SK-N-SH (cell line): ENCODE results near the gene SMARCA2. TPM values are rescaled to one million over a fixed set of nuclear protein-coding genes. Genes with fewer than 3 reads are reported as not detected.
A peak's percentile ranks its signal among the peaks of the same experiment; 100 is the strongest.

Experiments used
- CTCF ChIA-PET: fragments of 300-600, 350-600 bp; formaldehyde crosslinking; extraction: SDS; loops from one replicate; lab custom pipeline; 2021; lab: Yijun Ruan, JAX
- POLR2A ChIA-PET: fragments of 350-600 bp; sonication (Branson Sonifier 250); formaldehyde crosslinking; extraction: SDS; loops from one replicate; lab custom pipeline; 2020; ENCODE audit warnings: antibody characterized with exemption, inconsistent platforms; lab: Yijun Ruan, JAX
- DNase-seq: peaks from one replicate; pipeline ENCODE4 v3.0.0; 2012
- H2AFZ ChIP-seq: fragments of 200-600 bp; sonication (generic); 2 replicates; pipeline ENCODE4 v1.8.1; 2016; ENCODE audit warnings: antibody characterized with exemption, mild to moderate bottlenecking, low read depth
- H3F3A ChIP-seq: fragments of 200-600 bp; sonication (generic); replicated peaks from 2 replicates; pipeline ENCODE3; 2016; ENCODE audit warnings: antibody characterized with exemption, mild to moderate bottlenecking; ENCODE audit not compliant: insufficient read depth
- H3K27ac ChIP-seq, 2 experiments: fragments of 200-500 bp in 1 of 2; fragments of 200-600 bp in 1 of 2; sonication (Bioruptor generic) in 1 of 2; sonication (generic), shearing (Covaris generic) in 1 of 2; 2 replicates each; pipeline versions ENCODE4 v1.5.1 to v1.6.1; 2014 to 2016; ENCODE audit warnings: low read depth in 2 of 2, inconsistent platforms in 1 of 2, low read length in 1 of 2, mild to moderate bottlenecking in 1 of 2, mixed read lengths in 1 of 2
- H3K27me3 ChIP-seq: fragments of 200-600 bp; sonication (generic), shearing (Covaris generic); 2 replicates; pipeline ENCODE4 v1.6.1; 2016; ENCODE audit warnings: mixed run types; ENCODE audit not compliant: insufficient read depth
- H3K36me3 ChIP-seq, 2 experiments: fragments of 200-500 bp in 1 of 2; fragments of 200-600 bp in 1 of 2; sonication (Bioruptor generic) in 1 of 2; sonication (generic) in 1 of 2; replicated peaks in 1 of 2; 2 replicates each; pipeline versions ENCODE3 to v1.5.1; 2014 to 2016; ENCODE audit warnings: low read length in 1 of 2, mild to moderate bottlenecking in 1 of 2; ENCODE audit not compliant: insufficient read depth in 2 of 2, control insufficient read depth in 1 of 2
- H3K4me1 ChIP-seq, 2 experiments: fragments of 200-500 bp in 1 of 2; fragments of 200-600 bp in 1 of 2; sonication (Bioruptor generic) in 1 of 2; sonication (generic), shearing (Covaris generic) in 1 of 2; 2 replicates each; pipeline versions ENCODE4 v1.5.1 to v1.6.1; 2014 to 2016; ENCODE audit warnings: low read depth in 1 of 2, low read length in 1 of 2, mixed run types in 1 of 2; ENCODE audit not compliant: insufficient read depth in 2 of 2, control insufficient read depth in 1 of 2
- H3K4me2 ChIP-seq: fragments of 200-600 bp; sonication (generic), shearing (Covaris generic); 2 replicates; pipeline ENCODE4 v1.6.1; 2017; ENCODE audit warnings: mixed run types
- H3K4me3 ChIP-seq, 2 experiments: fragments of 200-500 bp in 1 of 2; fragments of 200-600 bp in 1 of 2; sonication (Bioruptor generic) in 1 of 2; sonication (generic), shearing (Covaris generic) in 1 of 2; 2 replicates each; pipeline versions ENCODE4 v1.5.1 to v1.8.1; 2014 to 2016; ENCODE audit warnings: low read depth in 2 of 2, inconsistent platforms in 1 of 2, low read length in 1 of 2, mild to moderate bottlenecking in 1 of 2, mixed read lengths in 1 of 2, moderate library complexity in 1 of 2
- H3K79me2 ChIP-seq: fragments of 200-600 bp; sonication (generic); 2 replicates; pipeline ENCODE4 v1.8.1; 2017; ENCODE audit warnings: mild to moderate bottlenecking; ENCODE audit not compliant: insufficient read depth
- H3K9ac ChIP-seq: fragments of 200-600 bp; sonication (generic); 2 replicates; pipeline ENCODE4 v1.6.1; 2017; ENCODE audit warnings: mixed run types
- H3K9me2 ChIP-seq: fragments of 200-600 bp; sonication (generic); 2 replicates; pipeline ENCODE4 v1.6.1; 2017; ENCODE audit warnings: mixed run types
- H3K9me3 ChIP-seq: fragments of 200-600 bp; sonication (generic); 2 replicates; pipeline ENCODE4 v1.6.1; 2017; ENCODE audit warnings: mixed run types, mild to moderate bottlenecking, moderate library complexity
- H4K20me1 ChIP-seq: fragments of 200-600 bp; sonication (generic); 2 replicates; pipeline ENCODE4 v1.6.1; 2017; ENCODE audit warnings: mild to moderate bottlenecking, mixed run types; ENCODE audit not compliant: insufficient read depth
- CTCF ChIP-seq: fragments of 200-600 bp; sonication (generic); IDR thresholded peaks from 2 replicates; pipeline ENCODE4 v1.6.1; 2017; ENCODE audit warnings: antibody characterized with exemption, mild to moderate bottlenecking, moderate library complexity
- EZH2phosphoT487 ChIP-seq: fragments of 200-600 bp; sonication (generic); IDR thresholded peaks from 2 replicates; pipeline ENCODE4 v1.6.1; 2017; ENCODE audit warnings: low read depth, mixed run types, mild to moderate bottlenecking, antibody characterized with exemption, moderate library complexity, borderline replicate concordance
- FOSL2 ChIP-seq: IDR thresholded peaks from 2 replicates; pipeline ENCODE4 v1.4.0; 2012; ENCODE audit warnings: low read depth, mild to moderate bottlenecking, moderate library complexity, borderline replicate concordance
- JUND ChIP-seq: IDR thresholded peaks from 2 replicates; pipeline ENCODE4 v1.4.0; 2012
- NRF1 ChIP-seq: IDR thresholded peaks from 2 replicates; pipeline ENCODE4 v1.6.1; 2012; ENCODE audit warnings: low read depth, mild to moderate bottlenecking, low read length
- POLR2AphosphoS5 ChIP-seq: IDR thresholded peaks from 2 replicates; pipeline ENCODE4 v1.6.1; 2012; ENCODE audit warnings: low read depth, low read length
- SMC3 ChIP-seq: IDR thresholded peaks from 2 replicates; pipeline ENCODE4 v1.6.1; 2012; ENCODE audit warnings: low read depth, low read length, improper control_type of control experiment
- TCF12 ChIP-seq: IDR thresholded peaks from 2 replicates; pipeline ENCODE4 v1.4.0; 2012
- TEAD4 ChIP-seq: IDR thresholded peaks from 2 replicates; pipeline ENCODE4 v1.4.0; 2012; ENCODE audit warnings: mild to moderate bottlenecking, borderline replicate concordance; ENCODE audit not compliant: insufficient read depth
- ZBTB33 ChIP-seq: IDR thresholded peaks from 2 replicates; pipeline ENCODE4 v1.4.0; 2012; ENCODE audit warnings: low read depth, borderline replicate concordance
- WGBS: methylation state at CpG from one replicate; pipeline ENCODE4 v1.1.6; 2017; ENCODE audit warnings: low lambda C conversion rate; 5-methylcytosine and 5-hydroxymethylcytosine counted together
- polyA plus RNA-seq, 3 experiments: library from polyadenylated mRNA; depleted of rRNA; stranded (reverse); fragments of >200 nt; gene quantifications; 2 replicates each; pipeline ENCODE4 v1.2.3, GENCODE V29; 2012
- TF ChIP-seq, protein P1 (sequence below): IDR thresholded peaks from 2 replicates; pipeline ENCODE4 v1.4.0; 2012; ENCODE audit warnings: low read depth, borderline replicate concordance
- TF ChIP-seq, protein P2 (sequence below): fragments of 150-350 bp; IDR thresholded peaks from 2 replicates; pipeline ENCODE4 v1.6.1; 2017; ENCODE audit warnings: antibody characterized with exemption, low read length, low read depth, borderline replicate concordance
- TF ChIP-seq, protein P3 (sequence below): IDR thresholded peaks from 2 replicates; pipeline ENCODE4 v1.6.1; 2012; ENCODE audit warnings: mild to moderate bottlenecking, low read depth, low read length, moderate library complexity
- TF ChIP-seq, protein P4 (sequence below): IDR thresholded peaks from 2 replicates; pipeline ENCODE4; 2012

SMARCA2 gene
- polyA plus RNA-seq, 1 of the 3 experiments (the other 2 are of a cell fraction) = 17.4 TPM

DNA sequence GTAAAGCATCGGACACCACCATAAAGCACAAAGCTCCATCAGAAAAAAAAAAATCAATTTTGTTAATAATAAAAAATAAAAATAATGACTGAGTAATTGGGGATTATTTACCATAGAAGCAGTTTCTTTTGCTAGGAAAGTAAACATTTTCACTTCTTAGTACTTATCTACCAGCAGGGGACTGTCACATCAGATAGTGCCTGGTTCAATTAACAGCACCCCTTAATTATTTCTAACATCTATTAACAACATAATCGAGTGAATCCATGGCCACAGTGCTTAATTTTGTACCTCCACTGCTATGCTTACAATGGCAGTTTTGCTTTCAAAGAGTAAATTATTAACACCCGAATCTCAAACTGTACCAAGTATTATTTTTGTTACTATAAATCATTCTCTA lies 221.7 kb downstream of the SMARCA2 start (continued):
- TF ChIP-seq SMC3 (no peak), TCF12 (no peak)
- TF ChIP-seq, protein P1, sequence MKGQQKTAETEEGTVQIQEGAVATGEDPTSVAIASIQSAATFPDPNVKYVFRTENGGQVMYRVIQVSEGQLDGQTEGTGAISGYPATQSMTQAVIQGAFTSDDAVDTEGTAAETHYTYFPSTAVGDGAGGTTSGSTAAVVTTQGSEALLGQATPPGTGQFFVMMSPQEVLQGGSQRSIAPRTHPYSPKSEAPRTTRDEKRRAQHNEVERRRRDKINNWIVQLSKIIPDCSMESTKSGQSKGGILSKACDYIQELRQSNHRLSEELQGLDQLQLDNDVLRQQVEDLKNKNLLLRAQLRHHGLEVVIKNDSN = no peak
- TF ChIP-seq, protein P2, sequence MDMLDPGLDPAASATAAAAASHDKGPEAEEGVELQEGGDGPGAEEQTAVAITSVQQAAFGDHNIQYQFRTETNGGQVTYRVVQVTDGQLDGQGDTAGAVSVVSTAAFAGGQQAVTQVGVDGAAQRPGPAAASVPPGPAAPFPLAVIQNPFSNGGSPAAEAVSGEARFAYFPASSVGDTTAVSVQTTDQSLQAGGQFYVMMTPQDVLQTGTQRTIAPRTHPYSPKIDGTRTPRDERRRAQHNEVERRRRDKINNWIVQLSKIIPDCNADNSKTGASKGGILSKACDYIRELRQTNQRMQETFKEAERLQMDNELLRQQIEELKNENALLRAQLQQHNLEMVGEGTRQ = no peak

DNA sequence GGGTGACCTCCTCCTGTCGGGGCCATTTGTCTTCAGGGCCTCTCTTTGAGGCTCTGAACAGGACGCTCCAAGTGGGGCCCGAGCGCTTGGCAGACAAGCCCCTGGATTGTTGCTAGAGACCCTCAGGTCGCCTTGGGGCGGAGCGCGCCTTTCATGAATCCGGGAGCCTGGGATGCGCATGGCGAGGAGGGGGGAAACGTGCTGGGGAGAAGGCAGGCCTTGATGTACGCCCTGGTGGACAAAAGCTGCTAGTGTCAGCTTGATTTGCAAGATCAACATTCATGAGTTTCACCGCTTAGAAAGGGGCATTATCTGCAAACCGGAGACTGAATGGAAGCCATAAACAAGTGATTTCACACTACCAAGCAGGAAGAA lies 226.3 kb downstream of the SMARCA2 start:
- POLR2A ChIA-PET = interaction anchor here (0.6 kb wide), 1 partner anchor 103 kb away, joined by 3 read pairs; no protein-coding TSS in a partner anchor
- Histone ChIP-seq H3K4me2 (peak overlapping the region; percentile 75; the same call in 1 of the 2 replicates), H3F3A (no peaks in the 10 kb centered on the region)
- TF ChIP-seq ZBTB33 (no peak), EZH2phosphoT487 (no peak), CTCF (no peak), POLR2AphosphoS5 (no peak), TEAD4 (no peak), NRF1 (no peak), FOSL2 (no peak), JUND (no peak)
- TF ChIP-seq, protein P3, sequence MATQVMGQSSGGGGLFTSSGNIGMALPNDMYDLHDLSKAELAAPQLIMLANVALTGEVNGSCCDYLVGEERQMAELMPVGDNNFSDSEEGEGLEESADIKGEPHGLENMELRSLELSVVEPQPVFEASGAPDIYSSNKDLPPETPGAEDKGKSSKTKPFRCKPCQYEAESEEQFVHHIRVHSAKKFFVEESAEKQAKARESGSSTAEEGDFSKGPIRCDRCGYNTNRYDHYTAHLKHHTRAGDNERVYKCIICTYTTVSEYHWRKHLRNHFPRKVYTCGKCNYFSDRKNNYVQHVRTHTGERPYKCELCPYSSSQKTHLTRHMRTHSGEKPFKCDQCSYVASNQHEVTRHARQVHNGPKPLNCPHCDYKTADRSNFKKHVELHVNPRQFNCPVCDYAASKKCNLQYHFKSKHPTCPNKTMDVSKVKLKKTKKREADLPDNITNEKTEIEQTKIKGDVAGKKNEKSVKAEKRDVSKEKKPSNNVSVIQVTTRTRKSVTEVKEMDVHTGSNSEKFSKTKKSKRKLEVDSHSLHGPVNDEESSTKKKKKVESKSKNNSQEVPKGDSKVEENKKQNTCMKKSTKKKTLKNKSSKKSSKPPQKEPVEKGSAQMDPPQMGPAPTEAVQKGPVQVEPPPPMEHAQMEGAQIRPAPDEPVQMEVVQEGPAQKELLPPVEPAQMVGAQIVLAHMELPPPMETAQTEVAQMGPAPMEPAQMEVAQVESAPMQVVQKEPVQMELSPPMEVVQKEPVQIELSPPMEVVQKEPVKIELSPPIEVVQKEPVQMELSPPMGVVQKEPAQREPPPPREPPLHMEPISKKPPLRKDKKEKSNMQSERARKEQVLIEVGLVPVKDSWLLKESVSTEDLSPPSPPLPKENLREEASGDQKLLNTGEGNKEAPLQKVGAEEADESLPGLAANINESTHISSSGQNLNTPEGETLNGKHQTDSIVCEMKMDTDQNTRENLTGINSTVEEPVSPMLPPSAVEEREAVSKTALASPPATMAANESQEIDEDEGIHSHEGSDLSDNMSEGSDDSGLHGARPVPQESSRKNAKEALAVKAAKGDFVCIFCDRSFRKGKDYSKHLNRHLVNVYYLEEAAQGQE = no peak
- TF ChIP-seq, protein P4, sequence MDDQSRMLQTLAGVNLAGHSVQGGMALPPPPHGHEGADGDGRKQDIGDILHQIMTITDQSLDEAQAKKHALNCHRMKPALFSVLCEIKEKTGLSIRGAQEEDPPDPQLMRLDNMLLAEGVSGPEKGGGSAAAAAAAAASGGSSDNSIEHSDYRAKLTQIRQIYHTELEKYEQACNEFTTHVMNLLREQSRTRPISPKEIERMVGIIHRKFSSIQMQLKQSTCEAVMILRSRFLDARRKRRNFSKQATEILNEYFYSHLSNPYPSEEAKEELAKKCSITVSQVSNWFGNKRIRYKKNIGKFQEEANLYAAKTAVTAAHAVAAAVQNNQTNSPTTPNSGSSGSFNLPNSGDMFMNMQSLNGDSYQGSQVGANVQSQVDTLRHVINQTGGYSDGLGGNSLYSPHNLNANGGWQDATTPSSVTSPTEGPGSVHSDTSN = no peak
- TF ChIP-seq, all 33 proteins: peak for 0
- Histone ChIP-seq H2AFZ (peak overlapping the region; percentile 92; the same call in 1 of the 2 replicates), H3K27me3 (no peaks in the 10 kb centered on the region), H3K4me1 (peaks cover 0 to 12% of the 10 kb centered on the region in 2 experiments; a peak in 1 of 4 replicates), H3K9ac (no peak overlapping the region), H3K9me2 (no peaks in the 10 kb centered on the region), H3K4me3 (peak overlapping the region; percentile 47 to 55), H3K27ac (peak overlapping the region in 1 of 2 experiments; percentile 34; a peak in 1 of 4 replicates), H3K9me3 (no peaks in the 10 kb centered on the region), H3K36me3 (no peaks in the 10 kb centered on the region), H4K20me1 (no peaks in the 10 kb centered on the region), H3K79me2 (no peaks in the 10 kb centered on the region)
- WGBS = 77% methylated on average over 15 of the region's 15 CpGs
- DNase-seq = peak; percentile 33
- CTCF ChIA-PET = interaction anchor here (1.0 to 1.2 kb wide), 3 partner anchors 15 to 601 kb away, joined by 3 to 4 read pairs (median 4); no protein-coding TSS in a partner anchor
